CD4-positive, alpha-beta T cell treated with Interleukin-4 for 1 hour (primary cell): ENCODE data around the gene AIMP2.
"Not testable (repeated sequence)": the region's sequence is repeated elsewhere in the genome, so short reads cannot be mapped to it uniquely, and the experiment has no call there.

ENCODE experiments used
- DNase-seq, 2 donors: peaks; one replicate each; pipeline ENCODE4 v3.0.0-alpha.2; 2020 to 2022

Gene AIMP2

DNA sequence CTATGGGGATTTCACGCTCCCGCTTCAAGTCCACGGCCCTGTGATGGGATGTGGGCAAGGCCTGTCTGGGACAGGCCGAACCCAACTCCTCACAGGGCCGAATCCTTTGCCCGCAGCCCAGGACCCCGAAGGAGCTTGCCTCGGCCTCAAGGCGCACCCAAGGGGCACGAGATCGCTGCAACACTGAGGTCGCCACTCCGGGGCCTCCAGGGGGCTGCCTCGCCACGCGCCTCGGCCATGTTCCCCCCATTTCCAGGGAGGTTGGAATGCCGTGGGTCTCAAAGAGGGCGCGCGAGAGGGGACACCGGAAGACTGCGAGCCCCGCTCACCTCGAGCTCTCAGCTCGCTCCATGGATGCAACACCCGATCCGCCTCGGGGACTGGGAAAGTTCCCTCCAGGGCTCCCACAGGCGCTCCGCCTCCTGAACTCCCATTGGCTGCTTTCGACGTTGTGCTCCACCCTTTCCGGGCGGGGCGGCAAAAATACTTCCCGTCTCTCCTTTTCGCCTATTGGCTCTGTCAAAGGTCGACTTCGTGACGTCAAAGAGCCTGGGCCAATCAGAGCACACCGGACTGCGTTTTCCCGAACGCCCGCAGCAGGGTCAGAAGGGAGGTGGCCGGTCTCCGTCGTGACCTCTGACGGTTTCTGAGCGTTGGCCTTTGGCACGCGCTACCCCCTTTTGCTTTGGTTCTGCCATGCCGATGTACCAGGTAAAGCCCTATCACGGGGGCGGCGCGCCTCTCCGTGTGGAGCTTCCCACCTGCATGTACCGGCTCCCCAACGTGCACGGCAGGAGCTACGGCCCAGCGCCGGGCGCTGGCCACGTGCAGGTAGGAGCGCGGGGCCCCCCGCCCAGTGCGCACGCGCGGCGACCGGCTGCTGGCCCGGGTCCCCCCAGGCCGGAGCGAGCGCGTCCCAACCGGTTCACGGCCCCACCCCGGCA is at the start of gene AIMP2, which contains the start of gene PMS2:
Gene AIMP2, plus strand, starts transcription at position 605 of the 944 bp plus-strand sequence. Its CDS starts 92 bp downstream, at position 697.
Gene PMS2, minus strand, starts transcription at position 382 of the 944 bp plus-strand sequence. Its CDS starts 30 bp downstream, at position 352.
- peak; percentile 96 to 97 for DNase-seq

- not testable (repeated sequence) for DNase-seq
These were observed 45.9 kb upstream of the AIMP2 start for GRCh38 chr7:5963205-5963604.

DNA sequence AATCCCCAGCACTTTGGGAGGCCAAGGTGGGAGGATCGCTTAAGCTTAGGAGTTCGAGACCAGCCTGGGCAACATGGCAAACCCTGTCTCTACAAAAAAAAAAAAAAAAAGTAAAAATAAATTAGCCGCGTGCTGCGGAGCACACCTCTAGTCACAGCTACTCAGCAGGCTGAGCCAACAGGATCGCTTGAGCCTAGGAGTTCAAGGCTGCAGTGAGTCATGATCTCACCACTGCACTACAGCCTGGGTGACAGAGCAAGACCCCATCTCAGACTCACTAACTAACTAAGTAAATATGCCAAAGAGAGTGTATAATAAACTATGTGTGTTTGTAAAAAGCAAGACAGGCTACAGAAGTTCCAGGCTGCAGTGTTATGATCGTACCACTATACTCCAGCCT is 45.3 kb upstream of the AIMP2 start:
- DNase-seq = not testable (repeated sequence)

GRCh38 chr7:5970347-5970911 is 38.6 kb upstream of the AIMP2 start, which contains the start of gene RSPH10B:
TSS of gene RSPH10B (minus strand) at chr7:5970689. CDS start at chr7:5967116, 3,573 bp downstream.
- DNase-seq = not testable (repeated sequence)

DNA sequence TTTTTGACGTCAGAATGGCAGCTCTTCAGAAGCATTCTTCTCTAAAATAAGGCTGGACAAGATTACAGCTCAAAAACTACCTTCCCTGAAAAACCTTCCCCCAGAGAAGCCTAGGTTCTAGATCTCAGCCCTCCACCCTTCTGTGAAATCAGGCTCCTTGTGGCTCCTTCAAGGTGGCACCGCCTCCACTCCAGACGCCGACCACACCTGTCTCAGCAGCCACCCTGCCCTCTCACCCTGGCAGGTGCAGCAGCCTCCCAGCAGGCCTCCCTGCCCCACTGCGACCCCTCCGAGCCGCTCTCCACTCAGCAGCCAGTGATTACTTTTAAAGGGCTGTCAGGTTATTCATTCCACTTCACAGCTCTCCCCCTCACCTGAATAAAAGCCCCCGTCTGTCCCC is 35.5 kb upstream of the AIMP2 start:
- DNase-seq = not testable (repeated sequence)

DNA sequence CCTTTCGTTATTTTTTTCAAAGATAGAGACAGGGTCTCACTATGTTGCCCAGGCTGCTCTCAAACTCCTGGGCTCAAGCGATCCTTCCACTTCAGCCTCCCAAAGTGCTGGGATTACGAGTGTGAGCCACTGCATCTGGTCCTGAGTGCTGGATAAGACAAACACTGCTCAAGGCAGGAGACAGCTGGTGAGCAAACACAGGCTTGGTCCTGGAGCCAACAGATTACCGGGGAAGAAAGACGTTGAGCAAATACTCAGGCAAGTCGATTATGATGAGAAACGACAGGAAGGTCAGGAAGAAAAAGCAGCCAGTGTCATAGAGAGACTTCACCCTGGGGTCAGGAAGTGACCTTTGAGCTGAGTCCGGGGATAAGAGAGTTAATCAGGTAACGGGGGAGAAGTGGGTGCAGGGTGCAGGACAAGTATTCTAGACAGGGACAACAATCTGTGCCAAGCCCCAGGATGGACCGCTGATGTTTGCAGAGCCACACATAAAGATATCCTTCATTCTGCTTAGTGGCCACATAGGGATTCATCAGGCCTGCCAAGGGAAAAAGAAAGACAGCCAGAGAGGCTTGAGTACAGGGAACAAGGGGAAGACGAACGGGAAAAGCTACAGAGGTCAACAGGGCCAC is 29.3 kb upstream of the AIMP2 start:
- DNase-seq = not testable (repeated sequence)

GRCh38 chr7:5987061-5987460 is 22.0 kb upstream of the AIMP2 start:
- not testable (repeated sequence) for DNase-seq

- DNase-seq = peak; percentile 63 to 70
These were observed 11.8 kb upstream of the AIMP2 start for GRCh38 chr7:5997210-5997808.

DNA sequence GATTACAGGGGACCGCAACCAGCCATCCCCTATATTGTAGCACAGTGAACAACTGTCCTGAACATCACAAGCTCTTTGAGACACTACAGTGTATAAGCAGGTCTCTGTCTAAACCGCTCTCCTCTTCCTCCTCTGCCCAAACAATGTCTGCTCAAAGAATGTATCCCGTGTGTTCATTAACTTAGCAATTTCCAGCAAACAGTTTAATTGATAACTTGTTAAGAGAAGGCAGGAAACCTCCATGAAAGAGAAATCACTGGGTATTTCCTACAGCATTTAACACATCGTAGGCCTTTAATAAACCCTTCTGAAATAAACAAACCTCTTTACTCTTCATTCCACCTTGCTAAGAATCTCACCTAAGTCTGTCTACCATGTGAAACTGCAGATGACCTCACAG is 1.7 kb upstream of the AIMP2 start:
- no peak for DNase-seq

DNA sequence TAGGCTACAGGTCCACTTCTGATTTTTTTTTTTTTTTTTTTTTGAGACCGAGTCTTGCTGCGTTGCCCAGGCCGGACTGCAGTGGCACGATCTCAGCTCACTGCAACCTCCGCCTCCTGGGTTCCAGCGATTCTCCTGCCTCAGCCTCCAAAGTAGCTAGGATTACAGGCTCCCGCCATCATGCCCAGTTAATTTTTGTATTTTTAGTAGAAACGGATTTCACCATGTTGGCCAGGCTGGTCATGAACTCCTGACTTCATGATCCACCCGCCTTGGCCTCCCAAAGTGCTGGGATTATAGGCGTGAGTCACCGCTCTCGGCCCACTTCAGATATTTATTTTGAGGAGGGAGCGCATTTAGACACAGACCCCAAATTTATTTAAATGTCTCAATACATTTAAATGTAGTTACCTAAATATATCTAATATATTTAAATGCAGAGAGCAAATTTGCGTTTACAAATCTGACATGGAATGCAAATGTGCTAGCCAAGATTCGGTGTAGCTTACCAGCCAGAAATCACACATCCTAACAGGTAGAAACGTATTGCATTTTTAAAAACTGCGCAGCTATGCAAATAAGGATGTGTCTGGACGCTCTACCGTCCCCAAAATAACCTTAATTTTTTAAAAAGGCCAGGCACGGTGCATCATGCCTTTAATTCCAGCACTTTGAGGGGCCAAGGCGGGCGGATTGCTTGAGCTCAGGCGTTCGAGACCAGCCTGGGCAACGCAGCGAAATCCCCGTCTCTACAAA is 1.1 kb upstream of the AIMP2 start:
- DNase-seq = not testable (repeated sequence)

DNA sequence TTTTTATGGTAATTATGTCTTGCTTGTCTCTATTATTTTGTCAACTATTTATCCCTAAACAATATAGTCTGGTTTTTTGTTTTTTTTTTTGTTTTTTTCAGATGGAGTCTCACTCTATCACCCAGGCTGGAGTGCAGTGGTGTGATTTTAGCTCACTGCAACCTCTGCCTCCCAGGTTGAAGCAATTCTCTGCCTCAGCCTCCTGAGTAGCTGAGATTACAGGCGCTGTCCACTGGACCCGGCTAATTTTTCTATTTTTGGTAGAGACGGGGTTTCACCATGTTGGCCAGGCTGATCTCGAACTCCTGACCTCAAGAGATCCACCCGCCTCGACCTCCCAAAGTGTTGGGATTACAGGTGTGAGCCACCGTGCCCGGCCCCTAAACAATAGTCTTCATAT is 1.3 kb downstream of the AIMP2 start:
- not testable (repeated sequence) for DNase-seq

GRCh38 chr7:6011541-6011940 is 2.5 kb downstream of the AIMP2 start:
- no peak for DNase-seq

- no peak for DNase-seq
These were observed 3.5 kb downstream of the AIMP2 start for GRCh38 chr7:6012355-6013104.

- DNase-seq = no peak
These were observed 7.0 kb downstream of the AIMP2 start for GRCh38 chr7:6015917-6016652.

- no peak for DNase-seq
These were observed 7.5 kb downstream of the AIMP2 start for GRCh38 chr7:6016653-6016966.

DNA sequence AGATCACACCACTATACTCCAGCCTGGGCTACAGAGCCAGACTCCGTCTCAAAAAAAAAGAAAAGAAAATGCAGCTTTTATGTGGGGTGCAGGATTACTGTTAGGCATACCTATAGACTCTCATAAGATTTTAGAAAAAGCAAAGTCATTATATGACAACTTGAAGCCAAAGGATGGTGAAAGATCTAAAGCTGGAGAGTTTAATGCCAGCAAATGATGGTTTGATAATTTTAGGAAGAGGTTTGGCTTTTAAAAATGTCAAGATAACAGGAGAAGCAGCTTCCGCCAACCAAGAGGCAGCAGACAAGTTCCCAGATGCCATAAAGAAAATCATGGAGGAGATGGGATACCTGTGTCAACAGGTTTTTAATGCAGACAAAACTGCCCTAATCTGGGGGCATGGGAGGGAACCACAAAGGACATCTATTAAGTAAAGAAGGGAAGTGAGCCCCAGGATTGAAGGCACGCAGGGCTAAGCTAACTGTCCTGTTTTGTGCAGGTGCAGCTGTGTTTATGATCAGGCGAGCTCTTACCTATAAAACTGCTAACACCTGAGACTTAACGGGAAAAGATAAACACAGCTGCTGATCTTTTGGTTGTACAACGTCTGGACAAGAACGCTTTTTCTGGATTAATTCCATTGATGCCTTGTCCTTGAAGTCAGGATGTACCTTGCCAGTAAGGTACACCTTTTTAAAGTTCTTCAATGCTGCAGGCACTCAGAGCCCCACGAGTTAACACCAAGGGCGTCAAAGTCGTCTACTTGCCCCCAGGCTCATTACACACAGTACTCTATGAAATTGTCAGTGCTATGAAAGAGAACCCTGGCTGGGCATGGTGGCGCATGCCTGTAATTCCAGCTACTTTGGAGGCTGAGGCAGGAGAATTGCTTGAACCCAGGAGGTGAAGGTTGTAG is 11.6 kb downstream of the AIMP2 start:
- no peak for DNase-seq

DNA sequence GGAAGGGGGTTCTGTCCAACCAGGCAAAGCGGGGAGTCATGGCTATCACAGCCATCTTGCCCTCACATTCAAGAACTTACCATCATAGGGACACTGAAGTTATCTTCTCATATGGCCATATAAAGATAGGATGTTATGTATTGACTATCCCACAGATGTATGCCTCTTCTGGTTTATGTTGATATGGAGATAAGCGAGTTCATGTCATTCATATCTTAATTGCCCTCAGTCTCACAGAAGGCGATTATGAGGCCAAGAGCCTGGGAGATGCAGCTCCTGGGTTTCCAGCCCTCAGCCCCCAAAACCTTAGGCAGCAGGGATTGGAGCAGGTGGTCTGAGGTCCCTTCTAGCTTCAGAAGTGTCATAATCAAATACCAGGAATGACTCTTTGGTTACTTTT is 13.6 kb downstream of the AIMP2 start:
- no peak for DNase-seq

GRCh38 chr7:6023974-6024435 is 14.9 kb downstream of the AIMP2 start:
- DNase-seq = no peak

- DNase-seq = peak; percentile 75
These were observed 17.1 kb downstream of the AIMP2 start for GRCh38 chr7:6026011-6026819.
